Islet precursor cell (in vitro differentiated cells): ENCODE data around the gene MIXL1.
"Not testable (repeated sequence)": the region's sequence is repeated elsewhere in the genome, so short reads cannot be mapped to it uniquely, and the experiment has no call there.

Experiments
- DNase-seq: peaks from one replicate; pipeline ENCODE4 v3.0.0-alpha.2; 2018

MIXL1 gene

DNA sequence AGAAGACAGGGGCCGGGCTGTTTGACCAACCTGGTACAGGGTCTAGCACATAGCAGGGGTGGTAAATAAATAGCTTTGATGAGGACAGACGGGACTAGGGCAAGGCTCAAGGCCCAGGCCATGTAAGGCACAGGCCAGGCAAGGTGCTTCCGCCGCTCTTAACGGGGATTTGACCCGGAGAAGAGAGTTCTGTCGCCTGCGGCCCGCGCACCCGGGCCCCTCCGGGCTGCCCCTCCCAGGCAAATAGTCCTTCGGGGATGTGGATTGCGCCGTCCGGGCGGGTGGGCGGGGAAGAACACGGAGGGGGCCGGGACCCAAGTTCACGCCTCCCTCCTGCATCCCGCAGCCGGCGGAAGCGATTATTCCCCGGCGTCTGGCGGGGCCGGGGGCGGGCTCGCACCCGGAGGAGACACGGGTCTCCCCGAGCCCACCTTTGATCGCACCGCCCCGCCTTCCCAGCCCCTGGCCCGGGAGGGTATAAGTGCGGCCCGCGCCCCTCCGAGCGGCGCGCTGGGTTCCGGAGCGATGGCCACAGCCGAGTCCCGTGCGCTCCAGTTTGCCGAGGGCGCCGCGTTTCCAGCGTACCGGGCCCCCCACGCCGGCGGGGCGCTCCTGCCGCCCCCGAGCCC is at the start of gene MIXL1:
Gene MIXL1, plus strand, starts transcription at position 508 of the 629 bp plus-strand sequence. Its CDS starts 18 bp downstream, at position 526.
- no peak for DNase-seq

DNA sequence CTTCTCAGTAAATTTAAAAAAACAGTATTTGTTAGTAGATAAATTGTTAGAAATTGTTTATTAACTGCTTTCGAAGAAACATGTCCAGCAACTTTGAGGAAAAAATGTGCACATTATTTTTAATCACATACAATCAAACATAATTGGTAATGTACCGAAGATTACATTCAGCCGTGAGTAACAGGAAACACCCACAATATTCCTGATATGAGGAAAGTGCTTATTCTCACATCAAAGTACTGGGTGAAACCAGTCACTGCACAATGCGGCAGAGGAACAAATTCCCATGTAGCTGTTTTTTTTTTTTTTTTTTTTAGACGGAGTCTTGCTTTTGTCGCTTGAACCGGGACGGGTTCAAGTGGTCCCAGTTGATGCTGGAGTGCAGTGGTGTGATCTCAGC is 46.6 kb upstream of the MIXL1 start:
- DNase-seq: no peak

DNA sequence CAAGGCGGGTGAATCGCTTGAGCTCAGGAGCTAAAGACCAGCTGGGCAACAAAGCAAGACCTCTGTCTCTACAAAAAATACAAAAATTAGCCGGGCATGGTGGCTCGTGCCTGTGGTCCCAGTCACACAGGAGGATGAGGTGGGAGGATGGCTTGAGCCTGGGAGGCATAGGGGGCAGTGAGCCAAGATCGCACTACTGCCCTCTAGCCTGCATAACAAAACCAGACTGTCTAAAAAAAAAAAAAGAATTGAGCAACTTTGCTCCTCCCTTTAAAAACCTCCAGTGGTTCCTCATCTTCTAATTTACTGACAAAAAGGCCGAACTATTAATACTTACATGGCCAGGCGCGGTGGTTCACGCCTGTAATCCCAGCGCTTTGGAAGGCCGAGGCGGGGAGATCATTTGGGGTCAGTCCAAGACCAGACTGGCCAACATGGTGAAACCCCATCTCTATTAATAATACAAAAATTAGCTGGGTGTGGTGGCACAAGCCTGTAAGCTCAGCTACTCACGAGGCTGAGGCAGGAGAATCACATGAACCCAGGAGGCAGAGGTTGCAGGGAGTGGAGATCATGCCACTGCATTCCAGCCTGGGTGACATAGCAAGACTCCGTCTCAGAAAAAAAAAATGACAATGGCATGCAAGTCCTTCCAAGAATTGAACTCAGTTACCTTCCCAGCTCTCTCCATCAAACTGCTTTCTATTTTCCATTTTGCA is 41.3 kb upstream of the MIXL1 start:
- no peak for DNase-seq

DNA sequence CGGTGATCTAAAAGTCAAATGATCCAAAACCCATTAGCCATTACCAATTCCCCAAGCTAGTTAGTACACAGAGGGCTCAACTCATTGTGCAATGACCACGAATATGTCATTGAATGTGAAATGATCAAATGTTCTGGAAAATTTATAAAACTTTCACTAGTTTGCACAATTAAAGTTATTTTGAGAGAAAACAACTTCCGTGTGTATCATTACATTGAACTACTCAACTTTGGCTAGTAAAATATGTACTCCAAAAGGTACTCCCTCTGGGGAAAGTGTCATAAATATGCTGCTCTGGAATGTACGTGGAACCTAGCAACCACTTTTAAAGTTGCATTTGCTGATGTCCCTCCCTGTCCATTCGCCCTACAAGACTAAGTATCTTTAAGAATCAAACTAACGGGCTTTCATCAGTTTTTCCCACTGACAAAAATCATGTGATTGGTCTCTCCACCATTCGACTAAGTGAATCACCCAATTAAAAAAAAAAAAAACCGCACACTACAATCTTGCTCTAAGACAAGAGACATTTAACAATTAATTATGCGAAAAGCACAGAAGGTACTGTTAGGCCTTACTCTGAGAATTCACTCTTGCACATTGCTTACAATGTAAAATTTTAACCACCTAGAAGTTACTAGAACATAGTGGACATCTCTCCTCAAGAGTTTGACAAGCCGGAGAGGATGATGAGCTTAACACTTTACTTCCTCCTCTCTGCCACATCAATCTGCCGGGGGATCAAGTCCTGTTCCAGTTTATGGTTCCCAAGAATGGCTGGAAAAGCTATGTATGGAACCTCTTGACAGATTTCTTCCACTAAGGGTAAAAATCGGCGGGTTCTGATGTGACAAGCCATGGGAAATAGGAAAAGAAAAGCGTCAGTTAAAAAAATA is 38.1 kb upstream of the MIXL1 start:
- no peak for DNase-seq

DNA sequence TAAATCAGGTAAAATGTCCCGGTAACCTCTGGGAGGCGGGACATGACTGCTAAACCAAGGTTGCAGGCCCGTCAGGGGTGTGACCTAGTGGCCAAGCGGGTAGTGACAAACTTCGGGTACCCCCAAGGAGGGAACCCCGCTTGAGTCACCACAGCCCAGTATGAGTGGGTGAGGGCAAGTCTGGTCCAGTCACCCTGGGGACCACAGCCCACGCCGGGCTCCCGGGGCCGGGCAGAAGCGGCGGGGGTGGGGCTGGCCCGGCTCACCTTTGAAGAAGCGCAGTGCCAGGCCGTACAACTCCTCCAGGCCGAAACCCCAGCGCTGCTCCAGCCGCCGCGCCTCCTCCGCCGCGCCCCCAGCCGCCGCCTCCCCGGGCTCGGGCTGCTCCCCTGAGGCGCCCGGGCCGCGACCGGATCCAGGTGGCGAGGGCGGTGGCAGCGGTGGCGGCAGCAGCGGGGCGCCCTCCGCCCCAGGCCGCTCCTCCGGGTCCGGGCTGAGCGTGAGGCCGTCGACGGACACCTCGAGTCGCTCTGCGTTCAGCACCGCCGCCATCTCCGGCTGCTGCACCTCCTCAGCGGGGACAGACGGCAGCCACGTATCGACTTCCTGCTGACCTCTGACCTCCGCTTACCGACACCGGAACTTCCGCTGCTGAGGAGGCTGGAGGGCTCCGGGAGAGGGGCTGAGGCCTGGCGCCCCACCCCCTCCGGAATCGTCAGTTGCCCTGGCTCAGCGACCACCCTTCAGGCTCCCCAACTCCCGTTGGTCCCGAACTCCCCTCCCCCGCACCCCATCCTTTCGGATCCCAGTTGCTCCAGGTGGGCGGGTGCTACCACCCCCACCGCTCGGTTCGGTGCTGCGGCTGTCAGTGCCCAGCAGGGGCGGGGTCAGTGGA is 37.1 kb upstream of the MIXL1 start, which contains the start of gene ACBD3:
Gene ACBD3, minus strand, starts transcription at position 618 of the 895 bp plus-strand sequence. Its CDS starts 66 bp downstream, at position 552.
- peak; percentile 95 for DNase-seq

DNA sequence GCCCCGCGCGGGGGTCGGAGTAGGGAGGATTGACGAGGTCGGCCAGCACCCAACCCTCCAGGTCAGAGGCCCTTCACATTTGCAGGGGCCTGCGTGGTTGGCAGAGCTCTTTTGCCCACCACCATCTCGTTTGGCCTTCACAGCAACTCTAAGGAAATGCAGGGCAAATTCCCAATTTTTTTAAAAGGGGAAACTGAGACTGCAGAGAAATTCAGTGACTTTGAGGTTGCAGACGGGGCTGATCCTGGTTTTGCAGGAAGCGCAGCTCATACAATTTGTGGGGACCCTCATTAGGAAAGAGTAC is 36.5 kb upstream of the MIXL1 start:
- DNase-seq: no peak

DNA sequence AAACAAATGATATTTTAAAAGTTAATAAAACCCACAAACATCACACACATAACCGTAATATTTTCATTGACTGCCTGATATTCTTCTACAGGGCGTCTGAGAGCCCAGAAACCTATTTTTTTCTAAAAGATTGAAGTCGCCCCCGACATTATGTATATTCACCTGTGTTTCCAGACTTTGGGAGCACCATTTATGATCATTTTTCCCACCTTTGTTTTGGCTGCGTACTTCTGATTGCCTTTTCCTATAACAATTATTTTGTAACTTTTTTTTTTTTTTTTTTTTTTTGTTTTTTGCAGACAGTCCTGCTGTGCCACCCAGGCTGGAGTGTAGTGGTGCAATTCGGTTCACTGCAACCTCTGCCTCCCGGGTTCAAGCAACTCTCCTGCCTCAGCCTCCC is 36.1 kb upstream of the MIXL1 start:
- DNase-seq: no peak

DNA sequence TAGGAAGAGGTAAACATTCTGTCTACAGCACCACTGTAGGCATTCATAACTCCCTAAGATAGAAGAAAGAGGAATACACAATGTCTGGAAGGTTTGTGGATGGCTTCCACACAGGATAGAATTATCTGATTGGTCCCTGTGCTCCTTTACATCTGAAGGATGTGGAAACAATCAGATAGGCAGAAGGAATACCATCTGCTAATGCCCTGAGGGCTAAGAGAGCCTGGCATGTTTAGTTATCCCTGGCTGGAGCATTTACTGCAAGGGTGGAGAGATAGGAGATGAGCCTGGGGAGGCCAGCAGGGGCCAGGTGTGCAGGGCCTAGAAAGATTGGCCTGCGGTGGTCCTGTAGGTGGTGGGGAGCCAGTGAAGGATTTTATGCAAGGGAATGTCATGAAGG is 28.3 kb upstream of the MIXL1 start:
- no peak for DNase-seq

DNA sequence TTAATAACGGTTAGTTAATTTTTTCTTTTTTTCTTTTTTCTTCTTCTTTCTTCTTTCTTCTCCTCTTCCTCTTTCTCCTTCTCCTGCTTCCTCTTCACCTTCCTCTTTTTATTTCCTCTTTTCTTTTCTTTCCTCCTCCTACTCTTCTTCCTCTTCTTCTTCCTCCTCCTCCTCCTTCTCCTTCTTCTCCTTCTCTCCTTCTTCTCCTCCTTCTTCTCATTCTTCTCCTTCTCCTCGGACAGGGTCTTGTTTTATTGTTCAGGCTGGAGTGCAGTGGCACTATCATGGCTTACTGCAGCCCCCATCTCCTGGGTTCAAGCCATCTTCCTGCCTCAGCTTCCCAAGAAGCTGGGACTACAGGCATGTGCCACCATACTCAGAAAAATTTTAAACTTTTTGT is 23.5 kb upstream of the MIXL1 start:
- no peak for DNase-seq

DNA sequence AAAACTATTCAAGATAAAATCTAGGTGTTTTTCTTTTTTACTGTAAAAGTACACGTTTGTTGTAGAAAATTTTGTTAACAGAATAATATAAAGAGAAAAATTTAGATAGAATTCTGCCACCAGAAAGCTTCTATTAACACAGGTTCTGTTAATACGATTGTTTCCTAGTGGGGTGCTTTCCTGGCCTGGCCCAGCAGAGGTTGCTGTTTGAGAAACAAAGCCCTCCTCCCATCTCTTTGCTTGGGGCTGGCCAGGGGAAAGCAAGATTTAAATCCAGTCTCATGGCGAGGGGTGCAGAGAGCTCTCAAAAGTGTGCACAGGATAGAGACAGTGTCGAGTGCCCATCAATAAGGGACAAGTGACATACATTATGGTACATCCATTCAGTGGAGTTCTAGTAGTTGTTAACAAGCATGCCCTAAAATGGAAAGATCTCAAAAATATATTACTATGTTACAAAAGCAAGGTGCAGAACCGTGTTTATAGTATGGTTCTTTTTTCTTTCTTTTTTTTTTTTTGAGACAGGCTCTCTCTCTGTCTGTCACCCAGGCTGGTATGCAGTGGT is 22.4 kb upstream of the MIXL1 start:
- DNase-seq: peak; percentile 68

DNA sequence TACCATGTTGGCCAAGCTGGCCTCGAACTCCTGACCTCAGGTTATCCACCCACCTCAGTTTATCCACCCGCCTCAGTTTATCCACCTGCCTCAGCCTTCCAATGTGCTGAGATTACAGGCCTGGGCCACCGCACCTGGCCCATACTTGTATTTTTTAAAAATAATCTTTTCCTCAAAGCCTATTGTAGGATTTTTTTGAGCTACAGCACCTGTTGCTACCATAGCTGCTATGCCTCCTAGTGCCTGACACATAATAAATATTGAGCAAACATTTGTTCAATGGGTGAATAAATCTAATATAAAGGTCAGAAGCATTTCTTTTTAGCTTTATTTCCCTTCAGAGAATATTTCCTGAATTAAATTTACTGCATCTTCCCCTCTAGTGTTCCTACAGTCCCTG is 21.2 kb upstream of the MIXL1 start:
- DNase-seq: no peak

DNA sequence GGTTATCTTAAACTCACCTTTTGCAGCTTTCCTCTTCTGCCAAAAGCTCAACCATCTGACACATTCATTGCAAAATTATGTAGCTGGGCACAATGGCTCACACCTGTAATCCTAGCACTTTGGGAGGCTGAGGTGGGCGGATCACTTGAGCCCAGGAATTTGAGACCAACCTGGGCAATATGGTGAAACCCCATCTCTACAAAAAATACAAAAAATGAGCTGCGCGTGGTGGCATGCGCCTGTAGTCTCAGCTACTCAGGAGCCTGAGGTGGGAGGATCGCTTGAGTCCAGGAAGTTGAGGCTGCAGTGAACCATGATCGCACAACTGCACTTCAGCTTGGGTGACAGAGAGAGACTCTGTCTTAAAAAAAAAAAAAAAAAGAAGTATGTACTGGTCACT is 20.8 kb upstream of the MIXL1 start:
- not testable (repeated sequence) for DNase-seq

DNA sequence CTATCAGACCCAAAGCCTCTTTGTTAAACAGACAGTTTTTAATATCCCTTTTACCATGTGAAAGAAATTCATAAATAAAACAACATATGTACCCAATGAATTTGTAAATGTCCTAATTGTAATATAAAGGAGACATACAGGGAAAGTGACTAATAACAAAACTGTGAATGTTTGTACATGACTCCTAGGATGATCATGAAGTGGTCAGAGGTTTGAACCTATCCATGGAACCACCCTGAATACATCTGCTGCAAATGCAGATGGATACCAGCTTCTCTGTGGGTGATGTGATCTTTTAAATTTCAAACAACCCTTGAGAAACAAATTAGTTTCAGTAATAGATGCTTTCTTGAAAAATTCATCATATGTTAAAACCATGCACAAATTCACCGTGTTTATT is 20.2 kb upstream of the MIXL1 start:
- no peak for DNase-seq

DNA sequence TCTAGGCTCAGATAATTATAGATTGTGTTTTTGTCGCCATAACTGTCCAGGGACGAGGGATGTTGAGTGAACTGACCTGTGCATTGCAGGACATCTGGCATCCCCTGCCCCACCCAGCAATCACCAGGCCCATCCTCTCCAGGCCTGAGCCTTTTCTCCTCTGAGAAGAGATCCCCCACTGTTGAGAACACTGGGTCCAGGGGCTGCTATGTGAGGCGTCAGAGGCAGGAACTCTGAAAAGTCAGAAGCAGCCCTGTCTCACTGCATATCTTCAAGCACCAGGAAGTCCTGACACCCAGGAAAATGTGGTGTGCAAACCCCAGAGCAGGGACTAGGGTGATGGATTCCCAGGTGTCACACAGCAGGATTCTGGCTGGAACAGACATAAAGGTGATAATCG is 19.8 kb upstream of the MIXL1 start:
- DNase-seq: no peak

DNA sequence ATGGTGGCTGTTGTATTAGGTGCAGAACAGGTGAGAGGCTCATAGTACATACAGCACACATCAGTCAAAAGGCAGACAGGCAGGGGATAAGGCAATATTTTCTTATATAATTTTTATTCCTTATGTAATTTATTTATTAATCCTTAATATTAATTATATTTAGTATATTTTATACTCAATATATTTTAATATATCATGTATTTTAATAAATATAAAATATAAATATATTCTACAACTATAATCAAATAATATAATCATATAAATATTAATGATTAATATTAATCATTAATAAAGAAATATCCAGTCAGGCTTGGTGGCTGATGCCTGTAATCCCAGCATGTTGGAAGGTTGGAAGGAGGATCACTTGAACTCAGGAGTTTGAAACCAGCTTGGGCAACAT is 19.3 kb upstream of the MIXL1 start:
- no peak for DNase-seq

DNA sequence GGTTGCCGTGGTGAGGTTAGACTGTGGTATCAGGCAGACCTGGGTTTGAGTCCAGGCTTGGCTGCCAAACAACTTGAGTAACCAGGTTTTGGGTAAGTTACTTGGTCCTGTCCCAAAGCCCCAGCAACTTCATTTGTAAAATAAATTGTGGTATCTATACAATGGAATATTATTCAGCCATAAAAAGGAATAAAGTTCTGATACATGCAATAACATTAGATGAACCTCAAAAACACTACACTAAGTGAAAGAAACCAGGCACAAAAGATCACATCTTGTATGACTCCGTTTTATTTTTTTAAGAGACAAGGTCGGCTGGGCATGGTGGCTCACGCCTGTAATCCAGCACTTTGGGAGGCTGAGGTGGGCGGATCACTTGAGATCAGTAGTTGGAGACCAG is 16.4 kb upstream of the MIXL1 start:
- no peak for DNase-seq

DNA sequence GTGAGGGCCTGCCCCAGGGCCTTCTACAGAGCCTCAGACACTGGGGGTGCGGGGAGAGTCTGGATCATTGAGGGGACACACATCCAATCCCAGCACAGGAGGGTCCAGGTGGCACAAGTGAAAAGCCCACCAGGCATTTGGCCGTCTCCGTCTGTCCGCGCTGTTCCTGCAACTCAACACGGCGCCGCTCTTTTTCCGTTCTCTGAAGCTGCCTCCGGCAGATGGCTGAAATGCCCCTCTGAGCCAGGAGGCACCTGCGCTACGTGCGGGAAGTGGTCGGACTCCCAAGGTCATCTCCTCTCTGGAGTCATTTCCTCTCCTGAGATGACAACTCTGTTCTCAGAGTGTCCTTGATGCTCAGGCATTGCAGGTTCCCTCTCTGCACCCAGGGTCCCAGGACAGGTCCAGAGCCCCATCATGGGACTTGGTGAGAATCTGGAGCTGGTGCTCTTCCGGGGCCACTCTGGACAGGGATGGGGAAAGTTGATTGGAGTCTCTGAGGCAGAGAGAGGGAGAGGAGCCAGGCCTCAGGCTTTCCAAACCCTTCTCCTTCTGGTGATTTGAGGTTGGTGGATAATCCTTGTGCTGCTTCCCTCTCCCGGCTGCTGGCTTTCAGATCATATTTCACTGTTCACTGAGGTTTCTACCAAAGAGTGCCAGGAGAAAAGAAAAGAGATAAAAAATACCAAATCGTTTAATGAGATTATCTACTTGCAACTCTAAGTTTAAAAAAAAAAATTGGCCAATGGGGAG is 14.0 kb upstream of the MIXL1 start:
- DNase-seq: no peak

DNA sequence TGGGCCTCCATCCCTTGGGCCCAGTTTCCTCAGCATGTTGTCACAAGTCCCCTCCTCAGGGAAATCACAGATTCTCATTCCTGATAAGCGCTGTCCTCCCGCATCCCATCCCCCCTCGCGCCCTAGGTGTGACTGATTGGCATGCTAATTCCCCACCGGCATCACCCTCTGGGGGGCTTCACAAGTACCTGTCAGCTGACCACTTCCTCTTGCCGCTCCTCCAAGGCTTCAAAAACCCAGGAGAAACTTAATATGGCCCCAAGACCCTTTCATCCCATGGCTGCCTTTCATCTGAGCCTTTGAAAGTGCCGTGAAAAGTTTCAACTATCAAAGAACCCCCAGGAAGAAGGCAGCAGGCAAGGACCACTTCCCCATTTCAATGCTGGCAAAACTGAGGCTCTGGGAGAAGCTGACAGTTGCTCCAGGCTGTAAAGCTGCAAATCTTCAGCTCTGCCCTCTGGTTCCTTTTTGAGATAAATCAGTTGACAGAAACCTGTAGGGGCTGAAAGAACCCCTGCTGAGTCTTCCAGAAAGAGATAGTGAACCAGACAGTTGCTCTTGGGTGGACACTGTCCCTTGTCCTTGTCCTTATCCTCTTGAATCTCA is 12.8 kb upstream of the MIXL1 start:
- DNase-seq: no peak

DNA sequence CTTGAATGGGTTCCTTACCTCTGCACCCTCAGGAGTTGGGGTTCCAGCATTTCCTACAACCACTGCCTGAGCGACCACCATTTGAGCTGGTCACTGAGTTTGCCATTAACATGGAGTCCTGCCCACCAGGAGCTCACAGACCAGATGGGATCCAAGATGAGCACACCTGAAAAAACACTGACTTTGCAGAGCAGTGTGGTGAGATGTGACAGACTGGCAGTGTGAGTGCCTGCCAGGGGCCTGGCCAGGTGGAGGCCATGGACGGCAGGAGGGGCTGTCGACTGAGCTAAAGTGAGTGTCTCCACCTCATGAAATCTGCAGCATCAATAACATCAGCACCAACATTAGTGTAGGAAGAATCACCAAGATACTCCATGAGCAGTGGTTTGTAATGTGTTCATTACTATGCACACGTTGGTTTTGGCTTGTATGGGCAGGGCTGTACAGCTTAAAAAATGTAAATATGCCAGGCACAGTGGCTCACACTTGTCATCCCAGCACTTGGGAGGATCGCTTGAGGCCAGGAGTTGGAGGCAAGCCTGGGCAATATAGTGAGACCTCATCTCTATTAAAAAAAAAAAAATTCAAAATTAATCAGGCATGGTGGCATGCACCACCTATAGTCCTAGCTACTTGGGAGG is 12.2 kb upstream of the MIXL1 start:
- no peak for DNase-seq

DNA sequence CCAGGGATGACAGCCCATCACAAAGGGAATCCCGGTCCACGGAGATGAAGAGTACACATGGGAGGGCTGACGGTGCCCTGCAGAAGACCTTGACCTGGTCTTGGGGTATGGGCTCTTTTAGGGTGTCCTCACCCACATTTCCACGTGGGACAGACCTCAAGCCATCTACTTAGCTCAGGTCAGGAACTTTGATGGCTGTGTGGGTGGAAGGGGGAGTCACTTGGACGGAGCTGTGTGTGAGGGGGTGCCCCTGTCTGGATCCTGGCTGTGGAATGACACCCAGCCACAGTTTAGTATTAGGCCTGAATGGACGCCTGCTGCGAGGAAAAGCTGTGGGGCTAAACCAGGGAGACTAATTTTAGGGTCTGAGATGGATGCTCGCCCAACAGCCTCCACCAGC is 10.9 kb upstream of the MIXL1 start:
- DNase-seq: no peak

DNA sequence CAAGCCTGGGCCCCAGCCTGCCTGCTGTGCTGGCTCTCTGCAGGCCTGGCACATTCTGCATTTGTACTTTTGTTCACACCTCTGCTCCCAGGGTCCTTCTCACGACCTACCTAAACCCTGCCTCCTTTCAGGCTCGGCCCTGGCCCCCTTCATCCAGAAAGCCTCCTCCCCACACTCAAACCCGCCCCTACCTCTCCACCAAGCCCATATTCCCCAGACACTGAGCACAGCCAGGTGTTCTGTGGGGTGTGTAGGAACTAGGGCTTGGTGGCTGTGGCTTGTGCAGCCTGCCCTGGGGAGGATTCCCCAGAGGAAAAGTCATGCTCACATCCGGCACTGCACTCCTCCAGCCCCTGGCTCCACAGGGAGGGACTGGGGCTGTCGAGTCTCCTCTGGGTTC is 8.2 kb upstream of the MIXL1 start:
- peak; percentile 85 for DNase-seq
